KBM-7 (cell line): ENCODE measurements around the gene SIT1.

Experiments
- DNase-seq: peaks from one replicate; pipeline ENCODE4 v3.0.0-alpha.2; 2015
- in situ Hi-C: fragments of 300-500 bp; cut with MboI; formaldehyde crosslinking; loops from 2 replicates; pipeline ENCODE4 v1.14.3; 2020; ENCODE audit warnings: low sequenced_read_pairs, low pct_unique_long_range_greater_than_20kb, mixed read lengths

SIT1 gene

GRCh38 chr9:35650341-35651158 lies at the start of gene SIT1:
TSS of gene SIT1 (minus strand) at chr9:35650931. CDS start at chr9:35650853, 78 bp downstream.
- in situ Hi-C loops, result no loop called here
- no peak for DNase-seq

GRCh38 chr9:35700031-35700430 lies 49.3 kb upstream of the SIT1 start:
- in situ Hi-C loops, result no loop called here
- no peak for DNase-seq

GRCh38 chr9:35698231-35698630 lies 47.5 kb upstream of the SIT1 start:
- in situ Hi-C loops, result no loop called here
- no peak for DNase-seq

- no peak for DNase-seq
- in situ Hi-C loops, result no loop called here
Observed at GRCh38 chr9:35697486-35697885, 46.8 kb upstream of the SIT1 start.

- peak; percentile 69 for DNase-seq
- in situ Hi-C loops, result no loop called here
Observed at GRCh38 chr9:35696520-35697215, 45.9 kb upstream of the SIT1 start.

GRCh38 chr9:35695943-35696401 lies 45.2 kb upstream of the SIT1 start:
- in situ Hi-C loops, result no loop called here
- no peak for DNase-seq

GRCh38 chr9:35691757-35692301 lies 41.1 kb upstream of the SIT1 start:
- in situ Hi-C loops, result no loop called here
- no peak for DNase-seq

- DNase-seq, result no peak
- in situ Hi-C loops, result no loop called here
Observed at GRCh38 chr9:35691334-35691650, 40.6 kb upstream of the SIT1 start.

GRCh38 chr9:35690614-35691333 lies 40.0 kb upstream of the SIT1 start:
- in situ Hi-C loops, result no loop called here
- DNase-seq, result peak; percentile 62

- in situ Hi-C loops, result no loop called here
- no peak for DNase-seq
Observed at GRCh38 chr9:35690294-35690613, 39.5 kb upstream of the SIT1 start.

GRCh38 chr9:35689542-35690293 lies 39.0 kb upstream of the SIT1 start, which contains the start of gene TPM2:
TSS of gene TPM2 (minus strand) at chr9:35689925. CDS start at chr9:35689817, 108 bp downstream.
- in situ Hi-C loops, result no loop called here
- DNase-seq, result no peak

- in situ Hi-C loops, result no loop called here
- no peak for DNase-seq
Observed at GRCh38 chr9:35688558-35689541, 38.1 kb upstream of the SIT1 start.

- no peak for DNase-seq
- in situ Hi-C loops, result no loop called here
Observed at GRCh38 chr9:35687972-35688557, 37.3 kb upstream of the SIT1 start.

GRCh38 chr9:35687306-35687705 lies 36.6 kb upstream of the SIT1 start:
- in situ Hi-C loops, result no loop called here
- no peak for DNase-seq

- DNase-seq, result no peak
- in situ Hi-C loops, result no loop called here
Observed at GRCh38 chr9:35686222-35687203, 35.8 kb upstream of the SIT1 start.

GRCh38 chr9:35685506-35685905 lies 34.8 kb upstream of the SIT1 start:
- in situ Hi-C loops, result no loop called here
- no peak for DNase-seq

- in situ Hi-C loops, result no loop called here
- DNase-seq, result no peak
Observed at GRCh38 chr9:35684921-35685320, 34.2 kb upstream of the SIT1 start.
